NT2/D1 (cell line): Measurements from ENCODE around the gene HAPSTR1.

Source experiments
- SUZ12 ChIP-seq: IDR thresholded peaks from 2 replicates; pipeline ENCODE4 v1.6.1; 2011; ENCODE audit not compliant: insufficient read length, insufficient read depth; ENCODE audit errors: extremely low read depth
- YY1 ChIP-seq: IDR thresholded peaks from 2 replicates; pipeline ENCODE4 v1.6.1; 2011; ENCODE audit not compliant: insufficient read length, insufficient read depth
- ZNF274 ChIP-seq: IDR thresholded peaks from 2 replicates; pipeline ENCODE4 v1.6.1; 2011; ENCODE audit warnings: mild to moderate bottlenecking, low read depth, low read length

DNA sequence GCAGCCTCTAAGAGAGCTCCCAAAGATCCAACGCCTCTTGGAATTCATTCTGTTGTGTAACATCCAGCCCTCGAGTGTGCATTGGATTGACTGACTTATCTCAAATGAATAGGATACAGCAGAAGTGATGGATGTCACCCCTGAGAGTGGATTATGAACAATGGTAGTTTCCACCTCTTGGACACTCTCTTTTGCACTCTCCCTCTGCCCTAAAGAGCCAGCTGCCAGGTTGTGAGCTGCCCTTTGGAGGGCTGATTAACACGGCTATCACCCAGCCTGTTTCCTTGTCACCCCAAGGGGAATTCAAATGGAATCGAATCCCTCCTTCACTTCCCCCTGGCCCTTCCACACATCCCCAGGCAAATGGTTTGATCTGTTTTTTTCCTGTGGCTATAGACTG lies 21.2 kb upstream of the HAPSTR1 start:
- TF ChIP-seq YY1 = no peak
- no peak for TF ChIP-seq ZNF274
- TF ChIP-seq SUZ12 = no peak
